A673 (cell line): ENCODE measurements around the gene PLCE1.

Experiments
- EZH2 ChIP-seq: fragments of 200-600 bp; sonication (generic); IDR thresholded peaks from 2 replicates; pipeline ENCODE4 v1.6.1; 2017; ENCODE audit warnings: borderline replicate concordance, low read depth, mild to moderate bottlenecking, mixed read lengths, antibody characterized with exemption, low read length; ENCODE audit not compliant: poor library complexity, severe bottlenecking
- TF ChIP-seq, protein P1 (sequence below): fragments of 300-800, 200-600 bp; sonication (generic); conservative IDR thresholded peaks from 2 replicates; pipeline ENCODE4 v1.5.1; 2017; ENCODE audit warnings: low read depth, mild to moderate bottlenecking, antibody characterized with exemption, low read length, moderate library complexity, mixed read lengths

GRCh38 chr10:93947055-93947454 is 46.7 kb upstream of the PLCE1 start:
- TF ChIP-seq EZH2, result no peak
- TF ChIP-seq, protein P1, sequence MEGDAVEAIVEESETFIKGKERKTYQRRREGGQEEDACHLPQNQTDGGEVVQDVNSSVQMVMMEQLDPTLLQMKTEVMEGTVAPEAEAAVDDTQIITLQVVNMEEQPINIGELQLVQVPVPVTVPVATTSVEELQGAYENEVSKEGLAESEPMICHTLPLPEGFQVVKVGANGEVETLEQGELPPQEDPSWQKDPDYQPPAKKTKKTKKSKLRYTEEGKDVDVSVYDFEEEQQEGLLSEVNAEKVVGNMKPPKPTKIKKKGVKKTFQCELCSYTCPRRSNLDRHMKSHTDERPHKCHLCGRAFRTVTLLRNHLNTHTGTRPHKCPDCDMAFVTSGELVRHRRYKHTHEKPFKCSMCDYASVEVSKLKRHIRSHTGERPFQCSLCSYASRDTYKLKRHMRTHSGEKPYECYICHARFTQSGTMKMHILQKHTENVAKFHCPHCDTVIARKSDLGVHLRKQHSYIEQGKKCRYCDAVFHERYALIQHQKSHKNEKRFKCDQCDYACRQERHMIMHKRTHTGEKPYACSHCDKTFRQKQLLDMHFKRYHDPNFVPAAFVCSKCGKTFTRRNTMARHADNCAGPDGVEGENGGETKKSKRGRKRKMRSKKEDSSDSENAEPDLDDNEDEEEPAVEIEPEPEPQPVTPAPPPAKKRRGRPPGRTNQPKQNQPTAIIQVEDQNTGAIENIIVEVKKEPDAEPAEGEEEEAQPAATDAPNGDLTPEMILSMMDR, result no peak
